Fibroblast of mammary gland (primary cell): ENCODE measurements around the gene TJP2.

Experiments
- DNase-seq: peaks from one replicate; pipeline ENCODE4 v3.0.0-alpha.2; 2010; ENCODE audit warnings: low read depth
- H3K4me3 ChIP-seq: 2 replicates; pipeline ENCODE4 v1.5.1; 2011; ENCODE audit warnings: low read depth, mild to moderate bottlenecking, low read length, moderate library complexity; ENCODE audit not compliant: control insufficient read depth
- CTCF ChIP-seq: conservative IDR thresholded peaks from 2 replicates; pipeline ENCODE4 v1.5.1; 2011; ENCODE audit warnings: low read depth, low read length, inconsistent platforms; ENCODE audit not compliant: control insufficient read depth, insufficient read depth

Gene TJP2

DNA sequence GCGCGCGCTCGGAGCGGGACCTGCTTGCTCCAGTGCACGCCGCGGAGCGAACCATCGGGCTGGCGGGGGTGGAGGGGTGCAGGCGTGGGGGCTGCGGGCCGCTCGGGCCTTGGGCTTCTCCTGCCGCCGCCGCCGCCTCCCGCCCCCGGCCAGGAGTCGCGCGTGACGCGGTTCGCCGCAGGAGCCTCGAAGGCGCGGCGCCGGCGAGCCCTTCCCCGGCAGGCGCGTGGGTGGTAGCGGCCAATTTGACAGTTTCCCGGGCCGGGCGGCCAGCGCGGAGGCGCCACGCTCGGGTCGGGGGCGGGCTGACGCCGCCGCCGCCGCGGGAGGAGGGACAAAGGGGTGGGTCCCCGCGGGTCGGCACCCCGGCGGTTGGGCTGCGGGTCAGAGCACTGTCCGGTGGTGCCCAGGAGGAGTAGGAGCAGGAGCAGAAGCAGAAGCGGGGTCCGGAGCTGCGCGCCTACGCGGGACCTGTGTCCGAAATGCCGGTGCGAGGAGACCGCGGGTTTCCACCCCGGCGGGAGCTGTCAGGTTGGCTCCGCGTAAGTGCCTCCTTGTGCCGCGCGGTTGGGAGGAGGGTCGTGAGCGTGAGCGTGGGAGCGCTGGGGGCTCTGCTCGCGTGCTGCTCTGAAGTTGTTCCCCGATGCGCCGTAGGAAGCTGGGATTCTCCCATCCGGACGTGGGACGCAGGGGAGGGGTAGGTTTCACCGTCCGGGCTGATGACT, at the start of gene TJP2:
Gene TJP2 (plus strand): TSS at position 387 of the 725 bp plus-strand sequence. CDS start 96 bp downstream, at position 483.
- peak; percentile 71 for DNase-seq
- no peak for TF ChIP-seq CTCF
- peak within 1 kb of the TSS; percentile 82 for H3K4me3 ChIP-seq

DNA sequence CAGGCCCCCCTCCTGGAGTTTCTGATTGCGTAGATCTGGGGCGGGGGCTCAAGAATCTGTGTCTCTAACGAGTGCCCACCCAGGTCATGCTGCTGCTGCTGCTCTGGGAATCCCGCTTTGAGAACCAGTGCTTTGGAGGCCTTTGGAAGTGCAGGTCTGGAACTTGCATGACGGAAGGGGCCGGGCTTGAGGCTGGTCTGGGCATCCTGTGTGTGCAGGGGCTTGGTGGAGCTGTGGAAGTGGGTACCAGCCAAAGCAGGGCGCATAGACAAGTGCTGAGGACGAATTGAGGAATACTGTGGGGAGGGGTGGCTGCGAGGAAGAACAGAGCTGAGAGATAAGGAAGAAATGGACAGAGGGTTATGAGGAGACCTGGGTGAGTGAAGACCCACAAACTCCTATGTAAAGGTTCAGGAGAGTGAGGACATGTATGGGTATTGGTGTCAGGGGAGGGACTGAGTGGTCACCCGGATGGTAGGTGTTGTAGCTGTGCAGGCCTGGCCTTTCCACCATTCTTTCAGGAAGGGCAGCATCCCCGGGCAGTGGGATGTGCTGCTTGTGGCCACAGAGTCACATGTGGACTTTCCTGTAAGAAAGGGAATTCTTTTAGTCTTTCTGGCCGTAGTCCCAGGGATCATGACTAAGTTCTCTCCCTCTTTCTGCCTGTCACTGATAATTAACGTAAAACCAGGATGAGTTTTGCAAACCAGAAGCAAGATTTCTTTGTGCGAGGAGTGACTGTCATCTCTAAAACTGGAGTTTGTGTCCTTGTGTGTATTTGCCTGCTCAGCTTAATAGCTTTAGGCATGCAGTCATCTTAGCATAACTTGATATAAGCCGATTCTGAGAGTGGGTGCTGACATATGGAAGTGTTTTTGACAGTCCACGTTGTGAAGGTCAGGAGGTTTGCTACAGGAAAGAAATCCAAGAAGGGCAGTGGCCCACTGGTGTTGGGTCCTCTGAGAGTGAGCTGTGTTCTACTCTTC, 43.3 kb upstream of the TJP2 start:
- peak; percentile 95 for DNase-seq
- no peak for TF ChIP-seq CTCF
- no peak overlapping the region for H3K4me3 ChIP-seq

DNA sequence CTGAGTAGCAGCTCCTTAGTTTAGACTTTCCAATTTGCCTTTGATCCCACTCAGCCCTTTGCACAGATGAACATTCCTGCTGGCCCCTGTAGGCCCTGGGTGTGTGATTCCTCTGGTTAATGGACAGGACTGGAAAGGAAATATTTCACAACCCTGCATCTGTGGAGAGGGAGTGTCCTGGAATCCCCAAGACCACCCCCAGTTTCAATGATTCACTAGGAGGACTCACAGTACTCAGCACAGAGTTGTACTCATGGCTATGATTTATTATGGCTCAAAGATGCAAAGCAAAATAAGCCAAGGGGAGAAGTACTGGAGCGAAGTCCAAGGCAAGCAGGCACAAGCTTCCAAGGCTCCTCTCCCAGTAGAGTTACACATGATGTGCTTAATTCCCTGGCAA, 42.4 kb upstream of the TJP2 start:
- H3K4me3 ChIP-seq = no peak overlapping the region
- no peak for TF ChIP-seq CTCF
- DNase-seq = peak; percentile 100

DNA sequence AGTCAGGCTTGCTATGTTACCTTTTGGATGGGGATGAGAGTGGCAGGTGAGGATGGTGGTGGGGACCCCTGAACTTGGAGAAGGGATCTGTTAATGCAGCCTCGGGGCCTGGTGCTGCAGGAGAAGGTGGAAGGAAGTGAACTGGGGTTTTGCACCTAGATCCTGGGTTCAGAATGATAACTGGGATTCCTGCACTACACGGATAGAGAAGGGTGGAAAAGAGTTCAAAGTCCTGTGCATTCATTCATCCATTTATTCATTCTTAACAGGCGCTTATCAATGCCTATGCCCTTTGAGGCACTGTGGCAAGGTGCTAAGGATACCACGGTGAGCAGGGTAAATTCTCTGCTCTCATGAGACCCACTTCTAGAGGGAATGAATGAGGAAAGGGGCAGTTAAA, 41.7 kb upstream of the TJP2 start:
- no peak for TF ChIP-seq CTCF
- DNase-seq = no peak

DNA sequence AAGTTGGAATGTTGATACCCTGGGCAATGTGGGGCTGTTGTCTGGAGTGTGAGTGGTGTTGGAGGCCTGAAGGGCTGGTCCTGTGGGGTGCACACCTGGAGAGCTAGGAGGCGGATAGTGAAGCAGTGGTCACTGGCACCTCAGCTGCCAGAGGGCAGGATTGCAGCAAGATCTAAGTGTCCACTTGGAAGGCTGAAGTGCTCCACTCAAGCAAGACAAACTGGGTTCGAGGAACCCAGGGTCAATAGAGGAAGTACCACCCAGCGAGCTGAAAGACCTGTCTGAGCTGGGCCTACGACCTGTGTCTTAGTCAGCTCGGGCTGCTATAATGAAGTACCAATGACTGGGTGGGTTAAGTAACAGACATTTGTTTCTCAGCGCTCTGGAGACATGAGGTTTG, 39.7 kb upstream of the TJP2 start:
- no peak for TF ChIP-seq CTCF

More for the DNA sequence above, 41.7 kb upstream of the TJP2 start:
- no peak overlapping the region for H3K4me3 ChIP-seq

GRCh38 chr9:69136185-69136584, 37.9 kb upstream of the TJP2 start:
- no peak for TF ChIP-seq CTCF
- DNase-seq = no peak
- no peak overlapping the region for H3K4me3 ChIP-seq

More for the DNA sequence above, 39.7 kb upstream of the TJP2 start:
- DNase-seq = no peak
- no peak overlapping the region for H3K4me3 ChIP-seq
